Activated CD4-positive, alpha-beta T cell treated with anti-CD3 and anti-CD28 coated beads, Interleukin-2, Interleukin-6, amounts not matched to agents 100 ng/mL and 50 ng/mL, durations not matched to agents 16 hours and 8 hours (primary cell): ENCODE results near the gene TBC1D23.
"Not testable (repeated sequence)": the region's sequence is repeated elsewhere in the genome, so short reads cannot be mapped to it uniquely, and the experiment has no call there.

Experiments
- DNase-seq: peaks from one replicate; pipeline ENCODE4 v3.0.0-alpha.2; 2020

Gene TBC1D23

GRCh38 chr3:100257586-100257985 is 3.2 kb upstream of the TBC1D23 start:
- no peak for DNase-seq

DNA sequence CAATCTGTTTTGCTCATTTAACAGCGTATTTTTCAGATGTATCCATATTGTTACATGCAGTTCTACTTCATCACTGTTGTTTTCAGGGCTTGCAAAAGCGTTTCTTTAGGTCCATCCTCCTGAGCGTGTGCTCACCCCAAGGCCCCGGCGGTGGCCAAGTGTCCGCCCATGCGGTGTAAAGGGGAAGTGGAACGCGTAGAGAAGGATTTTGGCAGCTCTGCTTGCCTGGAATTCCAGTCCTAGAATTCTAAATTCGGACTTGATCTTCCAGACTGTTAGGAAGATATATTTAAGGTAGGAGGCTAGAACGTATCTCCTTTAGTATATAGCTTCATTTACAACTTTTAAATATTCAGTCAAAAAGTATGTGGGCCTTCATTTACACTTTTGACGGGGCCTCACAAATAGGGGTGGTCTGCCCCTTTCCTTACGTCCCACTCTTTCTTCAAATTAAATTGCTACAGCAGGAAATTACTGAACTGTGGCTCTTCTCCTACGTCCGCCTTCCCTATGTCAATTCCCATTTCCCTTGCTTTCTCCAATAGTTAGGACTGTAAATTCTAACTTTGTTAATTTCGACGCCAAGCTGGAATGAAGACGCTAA is 609 bp upstream of the TBC1D23 start:
- DNase-seq, result no peak

DNA sequence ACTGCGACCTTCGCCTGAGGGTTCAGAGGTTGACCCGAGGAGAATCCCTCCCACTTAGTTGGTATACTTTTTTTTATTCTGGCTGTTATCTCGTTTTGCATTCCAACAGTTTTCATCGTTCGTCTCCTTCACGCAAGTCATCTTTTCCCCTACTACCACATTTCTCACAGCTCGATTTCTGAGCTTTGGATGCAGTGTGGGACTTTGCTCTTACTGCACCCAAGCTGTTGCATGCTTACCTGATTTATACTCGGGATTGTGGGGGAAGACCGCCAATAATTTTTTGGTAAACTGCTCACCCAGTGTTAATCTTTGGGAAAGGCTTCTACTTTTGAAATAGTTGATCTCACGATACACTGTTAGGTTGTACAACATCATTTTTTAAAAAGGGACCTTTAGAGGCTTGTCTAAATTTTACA is 702 bp downstream of the TBC1D23 start:
- DNase-seq, result no peak

DNA sequence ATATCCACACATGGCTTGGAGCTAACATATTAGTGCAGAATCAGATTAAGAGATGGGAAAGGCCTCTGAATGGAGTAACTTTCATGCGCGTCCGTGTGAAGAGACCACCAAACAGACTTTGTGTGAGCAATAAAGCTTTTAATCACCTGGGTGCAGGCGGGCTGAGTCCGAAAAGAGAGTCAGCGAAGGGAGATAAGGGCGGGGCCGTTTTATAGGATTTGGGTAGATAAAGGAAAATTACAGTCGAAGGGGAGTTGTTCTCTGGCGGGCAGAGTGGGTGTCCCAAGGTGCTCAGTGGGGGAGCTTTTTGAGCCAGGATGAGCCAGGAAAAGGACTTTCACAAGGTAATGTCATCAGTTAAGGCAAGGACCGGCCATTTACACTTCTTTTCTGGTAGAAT is 2.1 kb downstream of the TBC1D23 start:
- not testable (repeated sequence) for DNase-seq

DNA sequence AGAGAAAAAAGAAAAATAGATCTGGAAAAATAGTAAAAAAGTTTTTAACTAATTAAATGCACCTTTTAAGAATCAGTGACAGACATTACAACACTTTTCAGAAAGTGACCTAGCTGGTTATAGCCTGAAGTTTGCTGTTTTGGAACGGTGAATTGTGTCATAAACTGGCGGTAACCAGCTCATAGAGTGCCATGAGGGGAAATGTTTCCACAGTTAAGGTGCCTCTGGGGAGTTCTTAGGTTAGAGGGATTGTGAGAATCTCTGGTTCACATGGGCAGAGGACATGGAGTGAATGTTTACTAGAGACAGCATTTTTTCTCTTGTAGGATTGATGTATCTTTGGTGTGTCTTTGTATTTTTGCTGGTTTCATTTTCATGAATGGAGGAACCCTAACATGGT is 2.8 kb downstream of the TBC1D23 start:
- no peak for DNase-seq

DNA sequence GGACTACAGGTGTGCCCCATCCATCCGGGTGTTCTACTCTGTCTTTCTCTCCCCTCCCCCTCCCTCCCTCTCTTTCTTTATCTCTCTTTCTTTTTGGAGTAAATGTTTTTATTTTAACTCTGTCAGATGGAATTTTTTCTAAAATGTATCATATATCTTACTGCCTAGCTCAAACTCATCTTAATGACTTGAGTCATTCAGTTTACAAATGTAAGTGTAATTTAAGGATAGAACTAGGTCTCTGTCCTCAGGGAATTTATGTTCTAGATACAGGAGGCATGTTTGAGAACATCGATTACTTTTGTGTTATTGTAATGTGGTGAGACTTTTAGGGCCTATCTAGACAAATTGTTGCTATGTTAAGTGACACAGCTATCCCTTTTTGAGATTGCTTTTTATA is 3.5 kb downstream of the TBC1D23 start:
- no peak for DNase-seq

- no peak for DNase-seq
These were observed 4.2 kb downstream of the TBC1D23 start for GRCh38 chr3:100265016-100265415.

- no peak for DNase-seq
These were observed 5.7 kb downstream of the TBC1D23 start for GRCh38 chr3:100266531-100266930.

DNA sequence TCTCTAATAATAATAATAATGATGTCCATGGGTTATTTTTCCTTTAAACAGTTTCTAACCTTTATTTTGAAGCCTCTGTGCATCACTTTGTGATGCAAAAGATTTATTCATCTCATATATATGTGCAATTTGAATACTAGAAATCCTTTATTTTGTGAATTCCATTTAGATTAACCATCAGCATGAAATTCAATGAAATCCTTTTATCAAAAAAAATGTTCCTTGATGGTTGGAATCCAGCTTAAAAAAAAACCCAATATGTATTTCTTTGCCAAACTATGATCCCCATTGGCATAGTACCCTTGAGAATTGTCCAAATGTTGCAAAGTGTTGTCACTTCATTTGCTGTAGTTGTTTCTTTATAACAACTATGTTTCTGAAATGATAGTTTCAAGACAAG is 7.4 kb downstream of the TBC1D23 start:
- DNase-seq, result no peak

GRCh38 chr3:100269001-100269400 is 8.2 kb downstream of the TBC1D23 start:
- no peak for DNase-seq

DNA sequence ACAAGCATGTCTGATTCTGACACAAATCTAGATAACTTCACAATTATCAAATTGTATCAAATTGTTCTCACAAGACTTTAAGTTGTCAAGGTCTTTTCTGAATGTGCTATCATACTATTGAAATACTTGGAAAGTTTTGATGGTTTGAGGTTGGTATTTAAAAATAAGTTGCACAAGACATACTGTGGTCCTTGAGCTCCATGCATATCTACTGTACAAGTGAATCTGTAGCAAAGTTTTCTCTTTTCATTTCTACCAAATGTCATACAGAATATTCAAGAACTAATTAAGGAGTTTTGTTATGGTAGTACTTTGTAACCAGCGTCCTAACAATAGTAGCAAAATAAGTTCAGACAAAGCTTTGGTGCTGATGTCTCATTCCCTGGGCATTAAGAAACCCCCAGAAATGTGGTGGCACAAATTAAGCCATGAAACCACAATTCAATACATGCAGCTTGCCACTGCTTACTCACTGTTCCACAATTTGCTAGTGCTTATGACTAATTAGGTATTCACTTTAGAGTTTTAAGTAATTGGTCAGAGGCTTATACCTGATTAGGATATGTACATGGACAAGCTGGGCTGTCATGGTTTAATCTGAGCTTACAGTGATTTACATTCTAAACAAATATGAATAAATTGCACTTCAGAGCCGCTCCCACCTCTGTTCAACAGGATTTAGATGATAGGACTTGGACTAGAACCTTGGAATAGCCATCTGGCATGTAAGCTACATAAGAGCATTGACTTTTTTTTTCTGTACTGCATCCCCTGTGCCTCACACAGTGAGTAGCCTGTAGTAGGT is 8.8 kb downstream of the TBC1D23 start:
- peak; percentile 58 for DNase-seq

DNA sequence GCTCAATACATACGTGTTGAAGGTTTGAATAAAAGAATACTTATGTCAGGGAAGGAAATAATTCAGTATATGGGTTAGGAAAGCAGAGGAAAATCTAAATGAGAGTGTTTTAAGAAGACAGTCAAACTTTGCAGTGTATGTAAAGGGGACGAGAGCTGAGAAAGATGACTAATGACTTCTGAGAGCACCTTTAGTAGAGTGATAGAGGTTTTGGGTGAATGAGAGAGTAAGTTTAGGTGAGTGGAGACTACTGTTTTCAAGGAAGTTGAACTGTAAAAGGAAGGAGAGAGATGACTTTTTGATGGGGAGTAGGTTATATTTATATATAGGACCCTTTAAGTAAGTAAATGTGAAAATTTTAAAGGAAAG is 9.4 kb downstream of the TBC1D23 start:
- DNase-seq, result peak; percentile 34

- no peak for DNase-seq
These were observed 10.7 kb downstream of the TBC1D23 start for GRCh38 chr3:100271522-100271921.

DNA sequence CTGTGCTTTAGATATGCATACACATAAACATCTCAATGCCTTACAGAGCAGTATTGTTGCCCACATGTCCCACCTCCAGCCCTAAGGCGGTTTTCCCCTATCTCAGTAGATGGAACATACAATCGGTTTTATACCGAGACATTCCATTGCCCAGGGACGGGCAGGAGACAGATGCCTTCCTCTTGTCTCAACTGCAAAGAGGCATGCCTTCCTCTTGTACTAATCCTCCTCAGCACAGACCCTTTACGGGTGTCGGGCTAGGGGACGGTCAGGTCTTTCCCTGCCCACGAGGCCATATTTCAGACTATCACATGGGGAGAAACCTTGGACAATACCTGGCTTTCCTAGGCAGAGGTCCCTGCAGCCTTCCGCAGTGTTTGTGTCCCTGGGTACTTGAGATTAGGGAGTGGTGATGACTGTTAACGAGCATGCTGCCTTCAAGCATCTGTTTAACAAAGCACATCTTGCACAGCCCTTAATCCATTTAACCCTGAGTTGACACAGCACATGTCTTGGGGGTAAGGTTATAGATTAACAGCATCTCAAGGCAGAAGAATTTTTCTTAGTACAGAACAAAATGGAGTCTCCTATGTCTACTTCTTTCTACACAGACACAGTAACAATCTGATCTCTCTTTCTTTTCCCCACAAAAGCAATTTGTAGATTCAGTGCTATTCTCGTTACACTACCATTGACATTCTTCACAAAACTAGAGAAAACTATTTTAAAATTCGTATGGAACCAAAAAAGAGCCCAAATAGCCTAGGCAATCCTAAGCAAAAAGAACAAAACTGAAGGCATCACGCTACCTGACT is 12.2 kb downstream of the TBC1D23 start:
- not testable (repeated sequence) for DNase-seq

DNA sequence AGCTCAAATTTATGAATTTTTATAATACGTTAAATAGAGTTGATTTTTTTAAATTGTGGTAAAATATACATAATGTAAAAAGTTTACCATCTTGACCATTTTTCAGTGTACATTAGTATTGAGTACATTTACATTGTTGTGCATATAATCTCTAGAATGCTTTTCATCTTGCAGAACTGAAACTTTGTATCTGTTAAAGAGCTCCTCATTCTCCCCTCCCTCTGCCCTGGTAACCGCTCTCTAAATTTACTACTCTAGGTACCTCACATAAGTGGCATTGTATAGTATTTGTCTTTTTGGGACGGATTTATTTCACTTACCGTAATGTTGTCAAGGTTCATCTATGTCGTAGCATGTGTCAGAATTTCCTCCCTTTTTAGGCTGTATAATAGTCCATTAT is 13.6 kb downstream of the TBC1D23 start:
- DNase-seq, result no peak

DNA sequence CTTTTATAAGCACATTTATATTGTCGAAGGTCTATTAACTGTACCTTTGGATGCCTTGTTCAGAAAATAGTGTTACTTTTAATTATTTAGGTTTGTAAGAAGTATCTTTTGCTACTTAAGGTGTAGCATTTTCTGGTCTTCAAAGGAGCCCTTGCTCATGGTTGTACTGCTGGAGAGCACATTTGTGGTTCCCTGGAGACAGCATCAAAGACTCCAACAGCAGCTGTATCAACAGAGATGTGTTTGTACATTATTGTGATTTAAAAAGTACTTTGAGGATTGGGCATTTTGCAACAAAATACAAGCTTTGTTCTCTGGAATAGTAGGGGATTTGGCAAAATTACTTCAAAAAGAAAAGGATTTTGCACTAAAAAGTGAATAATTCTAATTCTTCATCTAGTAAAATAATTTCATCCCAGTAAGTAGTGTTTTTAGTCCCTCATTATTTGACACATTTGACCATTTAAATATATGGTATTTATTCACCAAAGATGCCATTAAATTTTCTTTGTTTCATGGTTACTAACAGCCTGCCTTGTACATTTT is 16.5 kb downstream of the TBC1D23 start:
- DNase-seq, result no peak

- DNase-seq, result no peak
These were observed 18.1 kb downstream of the TBC1D23 start for GRCh38 chr3:100278910-100279309.

DNA sequence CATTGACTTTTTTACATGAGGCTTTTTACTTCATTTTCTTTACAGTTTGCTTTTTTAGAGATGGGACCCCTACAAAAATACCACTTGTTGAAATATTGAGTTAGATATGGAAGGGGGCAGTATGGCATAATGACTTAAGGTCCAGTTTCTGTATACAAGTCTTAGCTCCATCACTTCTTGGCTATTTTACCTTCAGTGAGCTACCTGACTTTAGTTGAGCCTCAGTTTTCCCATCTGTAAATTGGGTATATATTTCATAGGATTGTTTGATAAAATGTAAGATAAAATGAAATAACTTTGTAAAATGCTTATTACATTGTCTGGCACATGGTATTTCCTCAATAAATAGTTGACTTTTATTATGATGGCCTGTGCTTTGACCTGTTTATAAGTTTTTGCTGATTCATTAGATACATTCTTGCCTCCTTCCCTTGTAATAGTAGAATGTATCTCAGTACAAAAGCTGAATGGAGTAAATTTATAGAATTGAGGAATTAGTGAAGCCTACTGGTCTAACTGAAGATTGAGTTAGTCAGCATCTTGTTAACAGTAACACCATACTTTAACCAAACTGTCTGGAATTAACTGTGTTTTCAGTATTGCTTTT is 27.6 kb downstream of the TBC1D23 start:
- DNase-seq, result no peak

GRCh38 chr3:100289339-100289738 is 28.5 kb downstream of the TBC1D23 start:
- DNase-seq, result no peak

DNA sequence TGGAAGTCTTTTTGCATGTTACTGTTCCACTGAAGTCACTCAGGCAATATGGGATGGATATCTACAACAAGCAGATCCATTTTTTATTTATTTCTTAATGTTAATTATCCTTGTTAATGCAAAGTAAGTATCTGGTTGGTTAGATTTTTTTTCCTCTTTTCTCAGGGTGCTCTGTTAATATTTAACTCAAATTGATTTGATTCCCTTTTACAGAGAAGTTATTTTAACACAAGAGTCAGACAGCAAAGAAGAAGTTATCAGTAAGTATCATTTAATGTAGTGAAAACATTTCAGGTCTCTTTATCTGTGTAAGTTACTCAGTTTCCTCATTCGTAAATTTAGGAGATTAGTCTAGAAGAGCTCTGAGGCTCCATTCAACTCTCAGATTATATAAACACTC is 34.3 kb downstream of the TBC1D23 start:
- no peak for DNase-seq

GRCh38 chr3:100297784-100298183 is 37.0 kb downstream of the TBC1D23 start:
- no peak for DNase-seq

DNA sequence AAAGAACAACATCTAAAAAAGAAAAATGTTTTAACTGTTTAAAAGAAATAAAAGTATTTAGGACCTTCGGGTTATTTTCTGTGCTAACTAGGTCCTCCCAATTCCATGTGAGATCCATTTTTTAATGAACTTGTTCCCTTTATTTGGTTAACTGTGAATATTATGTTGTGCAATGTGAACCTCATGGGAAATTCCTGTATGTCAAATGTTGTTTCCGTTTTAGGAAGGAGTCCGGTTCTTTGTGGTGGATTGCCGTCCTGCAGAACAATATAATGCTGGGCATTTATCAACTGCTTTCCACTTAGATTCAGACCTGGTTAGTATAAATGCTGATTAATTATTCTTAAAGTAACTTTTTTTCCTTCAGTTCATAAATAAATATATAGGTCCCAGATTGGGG is 38.2 kb downstream of the TBC1D23 start:
- no peak for DNase-seq

- DNase-seq, result no peak
These were observed 45.9 kb downstream of the TBC1D23 start for GRCh38 chr3:100306695-100307094.
